Erythroblast (primary cell): ENCODE data around the gene AMBRA1.

Source experiments
- GATA1 ChIP-seq: IDR thresholded peaks from 2 replicates; pipeline ENCODE4 v1.6.1; 2011; ENCODE audit warnings: low read depth, mild to moderate bottlenecking, control low read depth, low read length, moderate library complexity
- POLR2A ChIP-seq: IDR thresholded peaks from 2 replicates; pipeline ENCODE4 v1.6.1; 2011; ENCODE audit warnings: mild to moderate bottlenecking, low read length

- TF ChIP-seq POLR2A (no peak), GATA1 (no peak)
Observed at GRCh38 chr11:46357483-46357936, 236.3 kb downstream of the AMBRA1 start.
